Skin of body (tissue), 2 donors: ENCODE measurements around the gene NSFL1C. TPM values are rescaled to one million over a fixed set of nuclear protein-coding genes. Genes with fewer than 3 reads are reported as not detected.
"Not testable (repeated sequence)": the region's sequence is repeated elsewhere in the genome, so short reads cannot be mapped to it uniquely, and the experiment has no call there.

ENCODE experiments used
- DNase-seq: peaks from one replicate; lab custom pipeline; 2025; lab: John Stamatoyannopoulos, UW
- total RNA-seq: library from RNA; depleted of rRNA; stranded (reverse); fragments of >200 nt; gene quantifications from one replicate; pipeline ENCODE4 v1.2.3, GENCODE V29; 2014

Gene NSFL1C
- total RNA-seq, 1 donor from 2014 or later: 33.5 TPM

GRCh38 chr20:1426231-1426849 lies 40.3 kb downstream of the NSFL1C start:
- no peak for DNase-seq

- DNase-seq: no peak
Measured at GRCh38 chr20:1424336-1424735, 42.3 kb downstream of the NSFL1C start.

GRCh38 chr20:1423625-1424106 lies 43.0 kb downstream of the NSFL1C start:
- DNase-seq: peak; percentile 70

- DNase-seq: no peak
Measured at GRCh38 chr20:1423206-1423605, 43.4 kb downstream of the NSFL1C start.

- no peak for DNase-seq
Measured at GRCh38 chr20:1422753-1423152, 43.9 kb downstream of the NSFL1C start.

- DNase-seq: no peak
Measured at GRCh38 chr20:1420066-1420465, 46.6 kb downstream of the NSFL1C start.

- DNase-seq: no peak
Measured at GRCh38 chr20:1418350-1418749, 48.3 kb downstream of the NSFL1C start.

- DNase-seq: no peak
Measured at GRCh38 chr20:1417790-1418189, 48.9 kb downstream of the NSFL1C start.

GRCh38 chr20:1417273-1417672 lies 49.4 kb downstream of the NSFL1C start:
- DNase-seq: no peak

GRCh38 chr20:1415667-1416468 lies 50.8 kb downstream of the NSFL1C start:
- DNase-seq: no peak

- DNase-seq: no peak
Measured at GRCh38 chr20:1414982-1415381, 51.7 kb downstream of the NSFL1C start.

GRCh38 chr20:1405801-1406200 lies 60.8 kb downstream of the NSFL1C start:
- no peak for DNase-seq

- DNase-seq: no peak
Measured at GRCh38 chr20:1403624-1404023, 63.0 kb downstream of the NSFL1C start.

- no peak for DNase-seq
Measured at GRCh38 chr20:1402149-1402548, 64.5 kb downstream of the NSFL1C start.

GRCh38 chr20:1401451-1401907 lies 65.2 kb downstream of the NSFL1C start:
- DNase-seq: no peak

- DNase-seq: peak; percentile 14
Measured at GRCh38 chr20:1399678-1400366, 66.8 kb downstream of the NSFL1C start.

GRCh38 chr20:1398185-1398584 lies 68.5 kb downstream of the NSFL1C start:
- not testable (repeated sequence) for DNase-seq

GRCh38 chr20:1397710-1398109 lies 68.9 kb downstream of the NSFL1C start:
- DNase-seq: no peak

GRCh38 chr20:1396702-1397101 lies 69.9 kb downstream of the NSFL1C start:
- no peak for DNase-seq

GRCh38 chr20:1396264-1396663 lies 70.4 kb downstream of the NSFL1C start:
- DNase-seq: no peak

GRCh38 chr20:1394686-1395085 lies 72.0 kb downstream of the NSFL1C start:
- no peak for DNase-seq

- DNase-seq: no peak
Measured at GRCh38 chr20:1393507-1393882, 73.2 kb downstream of the NSFL1C start.
